Measurements from ENCODE around the gene SHC1.

The SHC1 gene

DNA sequence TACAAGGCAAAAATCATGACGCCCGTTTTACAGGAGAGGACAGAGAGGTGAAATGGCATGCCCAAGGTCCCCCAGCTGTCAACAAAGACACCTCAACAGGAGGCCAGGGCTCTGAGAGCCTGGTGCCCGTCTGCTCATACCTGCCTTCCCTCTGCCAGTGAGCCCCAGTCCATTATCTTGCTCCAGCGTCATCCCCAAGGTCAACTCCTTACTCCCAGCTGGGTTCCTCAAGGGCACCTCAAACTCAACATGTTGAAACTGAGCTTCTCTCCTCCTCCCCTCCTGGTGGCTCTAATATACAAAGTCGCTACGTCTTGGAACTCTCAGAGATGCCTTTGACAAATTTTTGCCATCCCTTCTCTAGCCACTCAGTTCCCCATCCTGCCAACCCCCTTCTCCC is 17.9 kb downstream of the SHC1 start:
- DNase-seq (ENCODE audit: low read depth) = no peak
- no peak for TF ChIP-seq CTCF (conservative IDR thresholded peaks at IDR 0.05; ENCODE audit: low read depth, low read length)
- H3K4me3 ChIP-seq (ENCODE audit: low read length) = no peak overlapping the region

GRCh38 chr1:154951901-154952657 is 18.5 kb downstream of the SHC1 start:
- H3K4me3 ChIP-seq (ENCODE audit: low read length) = no peak overlapping the region
- DNase-seq (ENCODE audit: low read depth) = no peak

DNA sequence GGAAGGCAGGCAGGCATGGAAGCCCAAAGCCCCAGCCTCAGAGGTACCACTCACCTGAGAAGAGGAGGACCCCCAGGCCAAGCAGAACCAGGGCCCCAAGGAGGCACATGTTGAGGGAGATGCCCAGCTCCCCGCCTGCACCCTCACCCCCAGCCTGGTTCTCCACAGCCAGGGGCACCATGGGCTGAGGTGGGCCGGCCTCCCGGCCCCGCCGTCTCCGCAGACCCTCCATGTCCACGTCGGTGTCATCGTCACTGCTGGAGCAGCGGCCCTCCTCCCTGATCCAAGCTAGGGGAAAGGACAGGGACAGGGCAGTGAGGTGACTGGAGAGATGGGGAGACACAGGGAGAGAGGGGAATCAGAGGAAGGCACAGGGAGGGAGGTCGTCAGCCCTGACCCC is 22.5 kb downstream of the SHC1 start:
- no peak for TF ChIP-seq CTCF (conservative IDR thresholded peaks at IDR 0.05; ENCODE audit: low read depth, low read length)
- no peak for DNase-seq (ENCODE audit: low read depth)
- H3K4me3 ChIP-seq (ENCODE audit: low read length) = no peak overlapping the region

More at GRCh38 chr1:154951901-154952657, 18.5 kb downstream of the SHC1 start:
- TF ChIP-seq CTCF (conservative IDR thresholded peaks at IDR 0.05; ENCODE audit: low read depth, low read length) = no peak

- no peak for DNase-seq (ENCODE audit: low read depth)
- TF ChIP-seq CTCF (conservative IDR thresholded peaks at IDR 0.05; ENCODE audit: low read depth, low read length) = no peak
- no peak overlapping the region for H3K4me3 ChIP-seq (ENCODE audit: low read length)
Observed at GRCh38 chr1:154945962-154946850, 24.3 kb downstream of the SHC1 start.

GRCh38 chr1:154945160-154945961 is 25.2 kb downstream of the SHC1 start:
- TF ChIP-seq CTCF (conservative IDR thresholded peaks at IDR 0.05; ENCODE audit: low read depth, low read length) = no peak
- DNase-seq (ENCODE audit: low read depth) = no peak
- H3K4me3 ChIP-seq (ENCODE audit: low read length) = no peak overlapping the region

GRCh38 chr1:154944401-154945159 is 26.0 kb downstream of the SHC1 start:
- no peak for DNase-seq (ENCODE audit: low read depth)
- TF ChIP-seq CTCF (conservative IDR thresholded peaks at IDR 0.05; ENCODE audit: low read depth, low read length) = no peak
- H3K4me3 ChIP-seq (ENCODE audit: low read length) = no peak overlapping the region
